MCF 10A (cell line): ENCODE measurements around the gene CFAP210. TPM values are rescaled to one million over a fixed set of nuclear protein-coding genes. Genes with fewer than 3 reads are reported as not detected.
A peak's percentile ranks its signal among the peaks of the same experiment; 100 is the strongest.

Experiments
- BruUV-seq: library from RNA; stranded (reverse); fragments of 400-500 nt; replicated peaks from 2 replicates; lab custom pipeline; 2021; lab: Mats Ljungman, UMichigan
- CTCF ChIA-PET: fragments of 300-600 bp; sonication (Branson Sonifier 250); formaldehyde crosslinking; extraction: SDS; loops from one replicate; lab custom pipeline; 2021; ENCODE audit warnings: antibody characterized with exemption, inconsistent platforms; lab: Yijun Ruan, JAX
- POLR2A ChIA-PET: fragments of 300-600, 350-650 bp; sonication (Branson Sonifier 250); formaldehyde crosslinking; extraction: SDS; loops from one replicate; lab custom pipeline; 2020; ENCODE audit warnings: antibody characterized with exemption, inconsistent platforms; lab: Yijun Ruan, JAX
- DNase-seq: peaks from one replicate; pipeline ENCODE4 v3.0.0-alpha.2; 2018; ENCODE audit not compliant: unreplicated experiment
- H3K27ac Mint-ChIP-seq: one replicate; pipeline ENCODE4 v1.8.0; 2022; ENCODE audit warnings: mild to moderate bottlenecking, low read depth, mixed read lengths; ENCODE audit not compliant: unreplicated experiment
- H3K27me3 Mint-ChIP-seq: one replicate; pipeline ENCODE4 v1.8.0; 2022; ENCODE audit warnings: mixed read lengths; ENCODE audit not compliant: insufficient read depth, unreplicated experiment
- H3K36me3 Mint-ChIP-seq: one replicate; pipeline ENCODE4 v1.8.0; 2022; ENCODE audit warnings: mild to moderate bottlenecking, moderate library complexity, mixed read lengths; ENCODE audit not compliant: insufficient read depth, unreplicated experiment
- H3K4me1 Mint-ChIP-seq: one replicate; pipeline ENCODE4 v1.8.0; 2022; ENCODE audit warnings: mixed read lengths; ENCODE audit not compliant: insufficient read depth, unreplicated experiment
- H3K4me3 Mint-ChIP-seq: one replicate; pipeline ENCODE4 v1.8.0; 2022; ENCODE audit warnings: mild to moderate bottlenecking, moderate library complexity, mixed read lengths; ENCODE audit not compliant: unreplicated experiment
- H3K9me3 Mint-ChIP-seq: one replicate; pipeline ENCODE4 v1.8.0; 2022; ENCODE audit warnings: mixed read lengths; ENCODE audit not compliant: unreplicated experiment
- CTCF ChIP-seq: fragments of 200-600 bp; IDR thresholded peaks from one replicate; pipeline ENCODE4 v1.8.0; 2022; ENCODE audit warnings: antibody characterized with exemption, mild to moderate bottlenecking; ENCODE audit not compliant: unreplicated experiment
- intact Hi-C: fragments of 100-400 bp; cut with micrococcal nuclease; formaldehyde crosslinking; loops from 2 replicates; pipeline ENCODE4 v1.14.1; 2022
- total RNA-seq: library from RNA; stranded (reverse); gene quantifications from 2 replicates; pipeline ENCODE4 v1.2.3, GENCODE V29; 2022

The CFAP210 gene
- total RNA-seq, 1 experiment from 2014 or later, result not detected

GRCh38 chr2:169732583-169733358, 38.6 kb upstream of the CFAP210 start:
- ChIA-PET POLR2A (interaction anchor here (0.6 to 1.1 kb wide), 2 partner anchors 95 to 148 kb away, joined by 3 read pairs; no protein-coding TSS in a partner anchor), CTCF (no interaction called here)
- BruUV-seq, result no TSS peak
- Mint-ChIP-seq H3K36me3 (no peaks in the 10 kb centered on the region), H3K27me3 (no peaks in the 10 kb centered on the region), H3K27ac (no peak overlapping the region), H3K9me3 (no peaks in the 10 kb centered on the region), H3K4me3 (peak overlapping the region; percentile 76), H3K4me1 (no peaks in the 10 kb centered on the region)
- intact Hi-C loops, result no loop called here
- no peak for DNase-seq
- no peak for TF ChIP-seq CTCF

GRCh38 chr2:169732075-169732474, 37.9 kb upstream of the CFAP210 start:
- no peak overlapping the region for H3K27ac Mint-ChIP-seq
- no peak overlapping the region for H3K4me3 Mint-ChIP-seq
- BruUV-seq, result no TSS peak
- no peak for TF ChIP-seq CTCF
- POLR2A ChIA-PET, result interaction anchor here (0.6 kb wide), 1 partner anchor 358 kb away, joined by 3 read pairs; no protein-coding TSS in a partner anchor
- no peaks in the 10 kb centered on the region for H3K9me3 Mint-ChIP-seq
- H3K36me3 Mint-ChIP-seq, result no peaks in the 10 kb centered on the region
- DNase-seq, result no peak
- intact Hi-C loops, result no loop called here
- H3K4me1 Mint-ChIP-seq, result no peaks in the 10 kb centered on the region
- no peaks in the 10 kb centered on the region for H3K27me3 Mint-ChIP-seq
- CTCF ChIA-PET, result interaction anchor here (0.6 kb wide), 1 partner anchor 973 kb away, joined by 3 read pairs; no protein-coding TSS in a partner anchor

GRCh38 chr2:169729274-169729605, 35.0 kb upstream of the CFAP210 start:
- H3K36me3 Mint-ChIP-seq, result no peaks in the 10 kb centered on the region
- no peaks in the 10 kb centered on the region for H3K27me3 Mint-ChIP-seq
- intact Hi-C loops, result no loop called here
- no peak for TF ChIP-seq CTCF
- CTCF ChIA-PET, result no interaction called here
- H3K4me1 Mint-ChIP-seq, result no peaks in the 10 kb centered on the region
- no peaks in the 10 kb centered on the region for H3K9me3 Mint-ChIP-seq
- no peak overlapping the region for H3K27ac Mint-ChIP-seq
- DNase-seq, result no peak
- no peak overlapping the region for H3K4me3 Mint-ChIP-seq
- POLR2A ChIA-PET, result no interaction called here
- BruUV-seq, result no TSS peak

- CTCF ChIA-PET, result interaction anchor here (0.6 to 0.9 kb wide), 4 partner anchors 101 to 558 kb away, joined by 3 to 5 read pairs (median 3); no protein-coding TSS in a partner anchor
- POLR2A ChIA-PET, result no interaction called here
- H3K27ac Mint-ChIP-seq, result no peak overlapping the region
Observed at GRCh38 chr2:169727065-169727464, 32.9 kb upstream of the CFAP210 start.

More at GRCh38 chr2:169727065-169727464, 32.9 kb upstream of the CFAP210 start:
- Mint-ChIP-seq H3K9me3 (no peaks in the 10 kb centered on the region), H3K4me3 (no peak overlapping the region), H3K36me3 (no peaks in the 10 kb centered on the region), H3K4me1 (no peaks in the 10 kb centered on the region), H3K27me3 (no peaks in the 10 kb centered on the region)
- DNase-seq, result no peak
- TF ChIP-seq CTCF, result no peak
- intact Hi-C loops, result no loop called here
- BruUV-seq, result no TSS peak
